Activated gamma-delta T cell (primary cell): ENCODE data around the gene ACIN1.
"Not testable (repeated sequence)": the region's sequence is repeated elsewhere in the genome, so short reads cannot be mapped to it uniquely, and the experiment has no call there.

ENCODE experiments used
- DNase-seq: peaks from one replicate; lab custom pipeline; 2025; lab: John Stamatoyannopoulos, UW

The ACIN1 gene

GRCh38 chr14:23015618-23016017 is 79.3 kb downstream of the ACIN1 start:
- DNase-seq: no peak

GRCh38 chr14:23013749-23014054 is 81.2 kb downstream of the ACIN1 start:
- not testable (repeated sequence) for DNase-seq

- DNase-seq: no peak
These were observed 81.7 kb downstream of the ACIN1 start for GRCh38 chr14:23013054-23013748.

GRCh38 chr14:23009939-23010726 is 84.8 kb downstream of the ACIN1 start, which contains the start of gene C14orf93:
TSS of gene C14orf93 (minus strand) at chr14:23010143. CDS start at chr14:22999023, 11,120 bp downstream.
- peak; percentile 55 for DNase-seq

GRCh38 chr14:23009483-23009938 is 85.4 kb downstream of the ACIN1 start:
- DNase-seq: no peak

- DNase-seq: no peak
These were observed 86.1 kb downstream of the ACIN1 start for GRCh38 chr14:23008831-23009230.
